T-cell (primary cell): ENCODE results near the gene HERC3. TPM values are rescaled to one million over a fixed set of nuclear protein-coding genes. Genes with fewer than 3 reads are reported as not detected.
"Not testable (repeated sequence)": the region's sequence is repeated elsewhere in the genome, so short reads cannot be mapped to it uniquely, and the experiment has no call there.

ENCODE experiments used
- ATAC-seq, 4 experiments: fragments of 200-7000 bp in 3 of 4; fragments of 150-1000 bp in 1 of 4; cut with Tn5 transposase; replicated peaks in 1 of 4; 1 replicate in 3 of 4; 2 replicates in 1 of 4; pipeline ENCODE4 v1.10.0; 2021; ENCODE audit warnings: moderate library complexity in 3 of 4, mild to moderate bottlenecking in 2 of 4, moderate number of reproducible peaks in 1 of 4
- CTCF ChIA-PET, 2 donors: fragments of 300-600 bp; sonication (Branson Sonifier 250); formaldehyde crosslinking; loops; one replicate each; lab custom pipeline; 2022; ENCODE audit warnings: antibody characterized with exemption in 2 of 2; lab: Charles Lee
- POLR2A ChIA-PET, 2 donors: fragments of 300-600 bp; sonication (Branson Sonifier 250); formaldehyde crosslinking; loops; one replicate each; lab custom pipeline; 2022; ENCODE audit warnings: antibody characterized with exemption in 2 of 2; lab: Charles Lee
- DNase-seq, 35 experiments: peaks; one replicate each; pipeline versions ENCODE4 v3.0.0 to v3.0.0-alpha.2; 2013 to 2023
- H3K27ac ChIP-seq: one replicate; pipeline ENCODE4 v1.5.1; 2013; ENCODE audit warnings: low read length
- H3K27me3 ChIP-seq, 2 experiments: replicated peaks in 1 of 2; 1 replicate in 1 of 2; 2 replicates in 1 of 2; pipeline versions ENCODE4 v1.6.1 to v1.7.0; 2013; ENCODE audit warnings: low read length in 1 of 2, mixed read lengths in 1 of 2; ENCODE audit not compliant: control insufficient read depth in 2 of 2, insufficient read depth in 2 of 2; ENCODE audit errors: extremely low read depth in 1 of 2
- H3K36me3 ChIP-seq, 2 donors: 1 replicate in 1 of 2; 2 replicates in 1 of 2; pipeline versions ENCODE4 v1.6.1 to v1.7.0; 2013; ENCODE audit warnings: low read length in 1 of 2; ENCODE audit not compliant: control insufficient read depth in 2 of 2, insufficient read depth in 1 of 2; ENCODE audit errors: extremely low read depth in 1 of 2
- H3K4me1 ChIP-seq, 2 experiments: 1 replicate in 1 of 2; 2 replicates in 1 of 2; pipeline versions ENCODE4 v1.6.1 to v1.7.0; 2013; ENCODE audit warnings: low read length in 2 of 2, mixed read lengths in 1 of 2; ENCODE audit not compliant: insufficient read depth in 2 of 2, control insufficient read depth in 1 of 2; ENCODE audit errors: extremely low read depth in 1 of 2
- H3K4me3 ChIP-seq, 2 donors: 1 replicate in 1 of 2; 2 replicates in 1 of 2; pipeline versions ENCODE4 v1.5.1 to v1.7.0; 2013; ENCODE audit warnings: mild to moderate bottlenecking in 2 of 2, low read length in 1 of 2, moderate library complexity in 1 of 2; ENCODE audit not compliant: control insufficient read depth in 1 of 2; ENCODE audit errors: extremely low read depth in 1 of 2
- H3K9me3 ChIP-seq: 2 replicates; pipeline ENCODE4 v1.7.0; 2013
- H3K27ac Mint-ChIP-seq, 2 donors: one replicate each; pipeline ENCODE4 v1.8.0; 2020 to 2021; ENCODE audit warnings: mild to moderate bottlenecking in 2 of 2, mixed read lengths in 2 of 2
- H3K27me3 Mint-ChIP-seq, 2 donors: one replicate each; pipeline ENCODE4 v1.8.0; 2021 to 2022; ENCODE audit warnings: mixed read lengths in 2 of 2
- H3K36me3 Mint-ChIP-seq: one replicate; pipeline ENCODE4 v1.8.0; 2021; ENCODE audit warnings: mixed read lengths
- H3K4me1 Mint-ChIP-seq, 3 donors: one replicate each; pipeline ENCODE4 v1.8.0; 2020 to 2022; ENCODE audit warnings: mixed read lengths in 3 of 3, mild to moderate bottlenecking in 1 of 3
- H3K4me3 Mint-ChIP-seq, 3 donors: one replicate each; pipeline ENCODE4 v1.8.0; 2020 to 2022; ENCODE audit warnings: mild to moderate bottlenecking in 3 of 3, mixed read lengths in 3 of 3, moderate library complexity in 3 of 3
- H3K9me3 Mint-ChIP-seq, 3 donors: one replicate each; pipeline ENCODE4 v1.8.0; 2020 to 2022; ENCODE audit warnings: mixed read lengths in 3 of 3
- WGBS: methylation state at CpG from one replicate; pipeline ENCODE4 v1.1.5; 2013; ENCODE audit warnings: missing lambda C conversion rate; ENCODE audit not compliant: insufficient coverage; 5-methylcytosine and 5-hydroxymethylcytosine counted together
- total RNA-seq, 35 experiments: library from RNA in 6 of 35; stranded (reverse) in 6 of 35; fragments of 120-200 nt in 1 of 35; gene quantifications; one replicate each; pipeline versions ENCODE4 v1.2.1 to v1.2.4 and lab custom pipeline; 2013 to 2026

The HERC3 gene
- total RNA-seq, 5 donors from 2014 or later (not counting 1 experiment from before 2014, with no cell fraction given), result 68.4 to 91.5 (median 73.6) TPM

DNA sequence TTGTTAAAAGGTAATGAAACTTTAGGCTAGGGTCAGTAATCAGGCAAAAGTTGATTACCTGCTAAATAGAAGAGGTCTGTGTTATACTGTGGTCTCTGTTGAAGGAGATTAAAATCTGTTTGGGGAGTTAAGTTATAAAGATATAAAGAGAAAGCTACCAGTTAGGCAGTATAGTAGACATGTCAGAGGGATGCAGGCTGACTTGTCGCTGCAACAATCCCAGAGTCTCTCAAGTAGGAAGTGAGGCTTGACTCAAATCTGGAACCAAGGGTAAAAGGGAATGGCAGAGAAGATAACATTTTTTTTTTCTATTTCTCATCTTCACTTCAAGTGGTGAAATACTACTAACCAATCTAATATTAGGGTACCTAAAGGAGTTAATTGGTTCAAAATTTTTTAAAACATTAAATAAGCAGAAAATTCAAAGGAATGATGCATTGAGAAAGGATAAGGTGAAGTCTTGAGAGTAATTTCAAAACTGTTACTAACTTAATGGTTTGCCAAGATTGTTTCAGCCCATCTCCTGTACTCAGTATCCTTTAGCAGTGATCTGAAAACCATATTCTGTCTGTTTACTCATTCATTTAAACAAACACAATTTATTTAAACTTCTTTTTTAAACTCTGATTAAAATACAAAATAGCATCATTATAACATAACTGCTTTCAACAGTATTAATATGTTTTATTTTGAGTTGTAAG is 12.8 kb downstream of the HERC3 start:
- Mint-ChIP-seq H3K27me3 (no peaks in the 10 kb centered on the region), H3K27ac (peak overlapping the region; percentile 34 to 68)

DNA sequence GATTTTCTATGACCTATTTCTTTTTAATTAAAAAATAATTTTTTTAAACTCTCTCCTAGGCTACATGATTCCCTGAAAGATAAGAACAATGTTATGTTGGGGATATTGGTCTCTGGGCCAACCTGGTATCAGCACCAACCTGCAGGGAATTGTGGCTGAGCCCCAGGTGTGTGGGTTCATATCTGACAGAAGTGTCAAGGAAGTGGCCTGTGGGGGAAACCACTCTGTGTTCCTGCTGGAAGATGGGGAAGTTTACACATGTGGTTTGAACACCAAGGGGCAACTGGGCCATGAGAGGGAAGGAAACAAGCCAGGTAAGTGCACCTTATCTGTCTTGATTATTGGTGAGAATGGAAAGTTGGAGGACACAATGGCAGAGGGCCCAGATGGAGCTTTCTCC is 13.5 kb downstream of the HERC3 start:
- DNase-seq (peak in 24 of 35 experiments; percentile 2 to 40 (median 10)), ATAC-seq (peak in 3 of 4 experiments; percentile 47 to 77 (median 58))
- ChIA-PET POLR2A (no interaction called here), CTCF (interaction anchor here in 1 of 2 donors (0.7 kb wide), 1 partner anchor 91 kb away, joined by 3 read pairs; no protein-coding TSS in a partner anchor)
- Histone ChIP-seq H3K4me3 (no peak overlapping the region), H3K27ac (no peak overlapping the region), H3K36me3 (peaks cover 11 to 36% of the 10 kb centered on the region in 2 donors), H3K4me1 (peaks cover 10 to 20% of the 10 kb centered on the region in 2 experiments), H3K27me3 (no peaks in the 10 kb centered on the region), H3K9me3 (no peaks in the 10 kb centered on the region)
- H3K27ac Mint-ChIP-seq, result peak overlapping the region; percentile 21 to 71
- H3K27me3 Mint-ChIP-seq, result no peaks in the 10 kb centered on the region
- H3K4me1 Mint-ChIP-seq, result peaks cover 71 to 75% (median 73%) of the 10 kb centered on the region in 3 donors
- peak overlapping the region in 2 of 3 donors; percentile 42 to 43 for H3K4me3 Mint-ChIP-seq
- peaks cover 76% of the 10 kb centered on the region for H3K36me3 Mint-ChIP-seq
- H3K9me3 Mint-ChIP-seq, result peaks cover 2 to 5% (median 3%) of the 10 kb centered on the region in 3 donors

More for the DNA sequence above, 12.8 kb downstream of the HERC3 start:
- H3K4me3 Mint-ChIP-seq, result peak overlapping the region in 1 of 3 donors; percentile 43
- H3K9me3 Mint-ChIP-seq, result peaks cover 2 to 5% (median 3%) of the 10 kb centered on the region in 3 donors
- no peaks in the 10 kb centered on the region for H3K27me3 ChIP-seq
- POLR2A ChIA-PET, result interaction anchor here in 1 of 2 donors (1.9 kb wide), 1 partner anchor 8 kb away, joined by 5 read pairs; no protein-coding TSS in a partner anchor
- no peak overlapping the region for H3K4me3 ChIP-seq
- H3K4me1 Mint-ChIP-seq, result peaks cover 67 to 75% (median 69%) of the 10 kb centered on the region in 3 donors
- H3K36me3 Mint-ChIP-seq, result peaks cover 75% of the 10 kb centered on the region
- peaks cover 11 to 14% of the 10 kb centered on the region in 2 experiments for H3K4me1 ChIP-seq
- WGBS, result no CpG with 5 or more reads among the region's 1 CpG
- no peaks in the 10 kb centered on the region for H3K9me3 ChIP-seq
- H3K36me3 ChIP-seq, result peaks cover 11 to 34% of the 10 kb centered on the region in 2 donors
- CTCF ChIA-PET, result interaction anchor here in 1 of 2 donors (0.7 kb wide), 1 partner anchor 8 kb away, joined by 3 read pairs; no protein-coding TSS in a partner anchor
- H3K27ac ChIP-seq, result no peak overlapping the region
- DNase-seq (no peak), ATAC-seq (no peak)

DNA sequence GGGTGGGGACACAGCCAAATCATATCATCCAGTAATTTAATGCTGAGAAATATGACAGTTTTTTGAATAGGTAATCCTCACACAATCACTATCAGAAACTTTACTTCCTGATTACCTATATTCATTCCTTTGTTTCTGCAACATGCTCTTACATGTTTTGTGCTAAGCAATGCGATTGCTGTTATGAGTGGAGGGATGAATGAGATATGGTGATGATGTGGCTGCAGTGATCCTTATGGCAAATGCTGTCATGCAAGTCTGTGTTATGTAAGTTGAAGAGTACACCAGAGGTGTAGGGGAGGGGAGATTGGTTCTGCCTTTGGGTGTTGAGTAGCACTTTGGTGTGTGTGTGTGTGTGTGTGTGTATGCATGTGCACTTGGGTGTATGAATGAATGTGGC is 14.6 kb downstream of the HERC3 start:
- Mint-ChIP-seq H3K4me1 (peaks cover 73 to 84% (median 78%) of the 10 kb centered on the region in 3 donors), H3K27me3 (no peaks in the 10 kb centered on the region), H3K9me3 (peaks cover 2 to 5% (median 3%) of the 10 kb centered on the region in 3 donors), H3K36me3 (peaks cover 80% of the 10 kb centered on the region), H3K4me3 (no peak overlapping the region), H3K27ac (peak overlapping the region in 1 of 2 donors; percentile 18)
- no peak overlapping the region for H3K4me3 ChIP-seq
- ChIA-PET CTCF (interaction anchor here in 1 of 2 donors (0.8 kb wide), 1 partner anchor 422 kb away, joined by 5 read pairs; no protein-coding TSS in a partner anchor), POLR2A (interaction anchor here in 1 of 2 donors (0.6 kb wide), 1 partner anchor 41 kb away, joined by 3 read pairs; no protein-coding TSS in a partner anchor)
- 100% methylated on average over 1 of the region's 1 CpG for WGBS
- DNase-seq, result no peak
- H3K4me1 ChIP-seq, result peaks cover 18 to 31% of the 10 kb centered on the region in 2 experiments
- H3K9me3 ChIP-seq, result no peaks in the 10 kb centered on the region
- H3K27ac ChIP-seq, result no peak overlapping the region
- no peak for ATAC-seq
- H3K27me3 ChIP-seq, result no peaks in the 10 kb centered on the region
- H3K36me3 ChIP-seq, result peaks cover 11 to 42% of the 10 kb centered on the region in 2 donors

DNA sequence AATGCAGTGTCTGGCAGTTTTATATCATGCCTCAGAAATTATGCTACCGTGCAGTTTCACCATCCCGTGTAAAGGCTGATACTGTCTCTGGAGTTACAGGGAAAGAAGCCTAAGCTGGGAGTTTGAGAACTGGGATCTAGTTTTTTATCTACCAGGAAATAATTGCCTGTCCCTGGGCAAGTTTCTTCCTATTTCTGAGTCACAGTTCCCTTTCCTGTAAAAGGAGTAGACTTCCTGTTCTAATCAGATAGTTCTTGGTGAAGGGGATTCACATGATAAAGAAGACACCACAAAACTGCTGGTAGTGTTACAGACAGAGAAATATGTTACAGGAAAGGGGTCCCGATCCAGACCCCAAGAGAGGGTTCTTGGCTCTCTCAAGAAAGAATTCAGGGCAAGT is 17.1 kb downstream of the HERC3 start:
- H3K27ac ChIP-seq, result peak overlapping the region; percentile 28
- no peaks in the 10 kb centered on the region for H3K27me3 Mint-ChIP-seq
- peak overlapping the region; percentile 85 to 97 for H3K27ac Mint-ChIP-seq
- POLR2A ChIA-PET, result interaction anchor here (0.6 kb wide), 2 partner anchors 16 to 49 kb away, joined by 3 read pairs; no protein-coding TSS in a partner anchor
- CTCF ChIA-PET, result interaction anchor here in 1 of 2 donors (0.6 kb wide), 1 partner anchor 240 kb away, joined by 3 read pairs; no protein-coding TSS in a partner anchor
- peaks cover 37 to 39% of the 10 kb centered on the region in 2 experiments for H3K4me1 ChIP-seq
- H3K36me3 Mint-ChIP-seq, result peaks cover 62% of the 10 kb centered on the region
- peaks cover 11 to 42% of the 10 kb centered on the region in 2 donors for H3K36me3 ChIP-seq
- H3K27me3 ChIP-seq, result no peaks in the 10 kb centered on the region
- peaks cover 84 to 94% (median 88%) of the 10 kb centered on the region in 3 donors for H3K4me1 Mint-ChIP-seq
- ATAC-seq (no peak), DNase-seq (no peak)
- H3K4me3 ChIP-seq, result no peak overlapping the region
- 80% methylated on average over 2 of the region's 3 CpGs for WGBS
- H3K9me3 ChIP-seq, result no peaks in the 10 kb centered on the region
- peak overlapping the region in 1 of 3 donors; percentile 52 for H3K4me3 Mint-ChIP-seq
- H3K9me3 Mint-ChIP-seq, result peaks cover 2 to 4% (median 3%) of the 10 kb centered on the region in 3 donors

DNA sequence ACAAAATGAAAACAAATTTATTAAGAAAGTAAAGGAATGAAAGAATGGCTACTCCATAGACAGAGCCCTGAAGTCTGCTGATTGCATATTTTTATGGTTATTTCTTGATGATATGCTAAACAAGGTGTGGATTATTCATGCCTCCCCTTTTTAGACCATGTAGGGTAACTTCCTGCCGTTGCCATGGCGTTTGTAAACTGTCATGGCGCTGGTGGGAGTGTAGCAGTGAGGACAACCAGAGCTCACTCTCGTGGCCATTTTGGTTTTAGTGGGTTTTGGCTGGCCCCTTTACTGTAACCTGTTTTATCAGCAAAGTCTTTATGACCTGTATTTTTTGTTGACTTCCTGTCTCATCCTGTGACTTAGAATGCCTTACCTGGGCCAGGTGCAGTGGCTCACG is 17.5 kb downstream of the HERC3 start:
- Histone ChIP-seq H3K4me1 (peaks cover 37 to 43% of the 10 kb centered on the region in 2 experiments), H3K36me3 (peaks cover 11 to 42% of the 10 kb centered on the region in 2 donors), H3K27ac (peak overlapping the region; percentile 28)
- H3K9me3 Mint-ChIP-seq, H3K4me3 ChIP-seq, H3K27me3 ChIP-seq, H3K27me3 Mint-ChIP-seq, ATAC-seq, H3K9me3 ChIP-seq: not testable (repeated sequence)
- 100% methylated on average over 1 of the region's 5 CpGs for WGBS
- Mint-ChIP-seq H3K36me3 (peaks cover 60% of the 10 kb centered on the region), H3K4me3 (peak overlapping the region in 1 of 3 donors; percentile 52), H3K27ac (peak overlapping the region; percentile 85 to 97), H3K4me1 (peaks cover 84 to 94% (median 88%) of the 10 kb centered on the region in 3 donors)
- CTCF ChIA-PET, result interaction anchor here in 1 of 2 donors (0.6 kb wide), 1 partner anchor 320 kb away, joined by 5 read pairs; no protein-coding TSS in a partner anchor
- peak in 18 of 35 experiments; percentile 8 to 30 (median 18) for DNase-seq
- POLR2A ChIA-PET, result interaction anchor here in 1 of 2 donors (0.6 to 0.9 kb wide), 2 partner anchors 16 to 1675 kb away, joined by 3 to 4 read pairs; partner anchors contain the start of gene AFF1

DNA sequence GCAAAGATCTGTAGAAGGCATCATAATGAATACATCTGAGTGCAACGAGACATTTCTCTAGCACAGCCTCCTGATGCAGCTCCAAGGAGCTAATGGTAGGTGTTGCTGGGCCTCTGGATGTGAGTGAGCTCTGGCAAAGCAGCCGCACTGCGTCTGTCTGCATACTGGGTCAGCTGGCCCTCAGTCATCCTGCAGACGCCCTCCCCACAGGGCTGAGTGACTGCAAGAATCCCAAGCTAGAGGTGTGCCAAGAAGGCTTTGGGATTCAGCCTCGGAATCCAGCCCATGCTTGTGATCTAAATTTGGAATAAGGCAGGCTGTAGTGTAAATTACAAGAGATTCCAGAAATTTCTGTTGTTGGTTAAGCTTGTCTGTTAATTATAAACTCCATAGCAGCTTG is 18.5 kb downstream of the HERC3 start:
- CTCF ChIA-PET, result interaction anchor here (0.6 to 0.7 kb wide), 2 partner anchors 93 to 95 kb away, joined by 4 to 5 read pairs; no protein-coding TSS in a partner anchor
- Histone ChIP-seq H3K27me3 (no peaks in the 10 kb centered on the region), H3K9me3 (no peaks in the 10 kb centered on the region), H3K27ac (peak overlapping the region; percentile 89), H3K4me3 (no peak overlapping the region), H3K36me3 (peaks cover 11 to 41% of the 10 kb centered on the region in 2 donors), H3K4me1 (peaks cover 35 to 45% of the 10 kb centered on the region in 2 experiments)
- no CpG with 5 or more reads among the region's 5 CpGs for WGBS
- ATAC-seq (no peak), DNase-seq (no peak)
- H3K36me3 Mint-ChIP-seq, result peaks cover 58% of the 10 kb centered on the region
- no peaks in the 10 kb centered on the region for H3K27me3 Mint-ChIP-seq
- H3K27ac Mint-ChIP-seq, result peak overlapping the region; percentile 97 to 99
- H3K4me1 Mint-ChIP-seq, result peaks cover 80 to 90% (median 85%) of the 10 kb centered on the region in 3 donors
- H3K4me3 Mint-ChIP-seq, result peak overlapping the region in 1 of 3 donors; percentile 52
- peaks cover 0 to 3% (median 1%) of the 10 kb centered on the region in 3 donors for H3K9me3 Mint-ChIP-seq
- POLR2A ChIA-PET, result interaction anchor here (0.6 to 0.9 kb wide), 2 partner anchors 10 to 17 kb away, joined by 3 read pairs; no protein-coding TSS in a partner anchor
